ENCODE results near the gene FADS1.

GRCh38 chr11:61841636-61842527 lies 25.1 kb upstream of the FADS1 start:
- TF ChIP-seq CTCF (IDR thresholded peaks at IDR 0.05) (no peak), POLR2A (IDR thresholded peaks at IDR 0.05) (no peak)
